Measurements from ENCODE around the gene PDE4D.

The PDE4D gene

GRCh38 chr5:59089767-59090166 is 803.8 kb downstream of the PDE4D start:
- Histone ChIP-seq H3K4me1 (ENCODE audit: control insufficient read depth, insufficient read depth, low read length) (peaks cover 3% of the 10 kb centered on the region), H3K9me3 (ENCODE audit: control insufficient read depth, insufficient read depth, low read length) (no peaks in the 10 kb centered on the region), H3K27me3 (ENCODE audit: control insufficient read depth, insufficient read depth, low read length) (no peaks in the 10 kb centered on the region), H3K4me3 (ENCODE audit: low read depth, low read length) (no peak overlapping the region), H3K36me3 (ENCODE audit: control insufficient read depth, insufficient read depth, low read length) (no peaks in the 10 kb centered on the region), H3K9ac (ENCODE audit: low read depth, low read length) (no peak overlapping the region)

DNA sequence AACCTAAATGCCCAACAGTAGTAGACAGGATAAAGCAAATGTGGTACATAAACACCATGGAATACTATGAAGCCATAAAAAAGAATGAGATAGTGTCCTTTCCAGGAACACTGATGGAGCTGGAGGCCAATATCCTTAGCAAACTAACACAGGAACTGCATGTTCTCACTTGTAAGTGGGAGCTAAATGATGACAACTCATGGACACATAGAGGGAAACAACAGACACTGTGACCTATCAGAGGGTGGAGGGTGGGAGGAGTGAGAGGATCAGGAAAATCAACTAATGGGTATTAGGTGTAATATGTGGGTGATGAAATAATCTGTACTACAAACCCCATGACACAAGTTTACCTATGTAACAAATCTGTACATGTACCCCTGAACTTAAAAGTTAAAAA is 805.0 kb downstream of the PDE4D start:
- Histone ChIP-seq H3K36me3 (ENCODE audit: control insufficient read depth, insufficient read depth, low read length) (no peaks in the 10 kb centered on the region), H3K9ac (ENCODE audit: low read depth, low read length) (no peak overlapping the region), H3K27me3 (ENCODE audit: control insufficient read depth, insufficient read depth, low read length) (no peaks in the 10 kb centered on the region), H3K4me3 (ENCODE audit: low read depth, low read length) (no peak overlapping the region), H3K9me3 (ENCODE audit: control insufficient read depth, insufficient read depth, low read length) (no peaks in the 10 kb centered on the region), H3K4me1 (ENCODE audit: control insufficient read depth, insufficient read depth, low read length) (peaks cover 3% of the 10 kb centered on the region)

GRCh38 chr5:59086024-59086423 is 807.5 kb downstream of the PDE4D start:
- no peaks in the 10 kb centered on the region for H3K27me3 ChIP-seq (ENCODE audit: control insufficient read depth, insufficient read depth, low read length)
- H3K4me1 ChIP-seq (ENCODE audit: control insufficient read depth, insufficient read depth, low read length) = no peaks in the 10 kb centered on the region
- H3K4me3 ChIP-seq (ENCODE audit: low read depth, low read length) = no peak overlapping the region
- no peaks in the 10 kb centered on the region for H3K9me3 ChIP-seq (ENCODE audit: control insufficient read depth, insufficient read depth, low read length)
- H3K9ac ChIP-seq (ENCODE audit: low read depth, low read length) = no peak overlapping the region
- H3K36me3 ChIP-seq (ENCODE audit: control insufficient read depth, insufficient read depth, low read length) = no peaks in the 10 kb centered on the region

DNA sequence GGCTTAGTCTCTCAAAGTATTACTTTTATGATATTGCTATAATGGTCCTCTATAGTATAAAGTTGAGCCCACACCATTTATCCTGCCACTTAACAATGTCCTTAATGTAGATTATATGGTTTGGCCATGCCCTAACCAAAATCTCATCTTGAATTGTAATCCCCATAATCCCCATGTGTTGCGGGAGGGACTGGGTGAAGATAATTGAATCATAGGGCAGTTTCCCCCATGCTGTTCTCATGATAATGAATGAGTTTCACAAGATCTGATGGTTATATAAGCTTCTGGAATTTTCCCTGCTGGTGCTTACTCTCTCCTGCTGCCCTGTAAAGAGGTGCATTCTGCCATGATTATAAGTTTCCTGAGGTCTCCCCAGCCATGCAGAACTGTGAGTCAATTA is 811.8 kb downstream of the PDE4D start:
- Histone ChIP-seq H3K9me3 (ENCODE audit: control insufficient read depth, insufficient read depth, low read length) (no peaks in the 10 kb centered on the region), H3K36me3 (ENCODE audit: control insufficient read depth, insufficient read depth, low read length) (no peaks in the 10 kb centered on the region), H3K4me3 (ENCODE audit: low read depth, low read length) (no peak overlapping the region), H3K9ac (ENCODE audit: low read depth, low read length) (no peak overlapping the region), H3K4me1 (ENCODE audit: control insufficient read depth, insufficient read depth, low read length) (no peaks in the 10 kb centered on the region), H3K27me3 (ENCODE audit: control insufficient read depth, insufficient read depth, low read length) (no peaks in the 10 kb centered on the region)

GRCh38 chr5:59079622-59080620 is 813.6 kb downstream of the PDE4D start:
- Histone ChIP-seq H3K4me3 (ENCODE audit: low read depth, low read length) (no peak overlapping the region), H3K36me3 (ENCODE audit: control insufficient read depth, insufficient read depth, low read length) (no peaks in the 10 kb centered on the region), H3K9me3 (ENCODE audit: control insufficient read depth, insufficient read depth, low read length) (no peaks in the 10 kb centered on the region)

GRCh38 chr5:59071755-59072549 is 821.6 kb downstream of the PDE4D start:
- Histone ChIP-seq H3K4me1 (ENCODE audit: control insufficient read depth, insufficient read depth, low read length) (no peaks in the 10 kb centered on the region), H3K9me3 (ENCODE audit: control insufficient read depth, insufficient read depth, low read length) (no peaks in the 10 kb centered on the region), H3K9ac (ENCODE audit: low read depth, low read length) (no peak overlapping the region), H3K4me3 (ENCODE audit: low read depth, low read length) (no peak overlapping the region), H3K27me3 (ENCODE audit: control insufficient read depth, insufficient read depth, low read length) (no peaks in the 10 kb centered on the region), H3K36me3 (ENCODE audit: control insufficient read depth, insufficient read depth, low read length) (no peaks in the 10 kb centered on the region)

More at GRCh38 chr5:59079622-59080620, 813.6 kb downstream of the PDE4D start:
- no peaks in the 10 kb centered on the region for H3K27me3 ChIP-seq (ENCODE audit: control insufficient read depth, insufficient read depth, low read length)
- no peaks in the 10 kb centered on the region for H3K4me1 ChIP-seq (ENCODE audit: control insufficient read depth, insufficient read depth, low read length)
- H3K9ac ChIP-seq (ENCODE audit: low read depth, low read length) = no peak overlapping the region

- Histone ChIP-seq H3K27me3 (ENCODE audit: control insufficient read depth, insufficient read depth, low read length) (no peaks in the 10 kb centered on the region), H3K4me1 (ENCODE audit: control insufficient read depth, insufficient read depth, low read length) (no peaks in the 10 kb centered on the region), H3K4me3 (ENCODE audit: low read depth, low read length) (no peak overlapping the region), H3K9me3 (ENCODE audit: control insufficient read depth, insufficient read depth, low read length) (no peaks in the 10 kb centered on the region), H3K36me3 (ENCODE audit: control insufficient read depth, insufficient read depth, low read length) (no peaks in the 10 kb centered on the region), H3K9ac (ENCODE audit: low read depth, low read length) (no peak overlapping the region)
Observed at GRCh38 chr5:59069438-59070079, 824.0 kb downstream of the PDE4D start.

GRCh38 chr5:59067956-59068656 is 825.4 kb downstream of the PDE4D start:
- Histone ChIP-seq H3K4me1 (ENCODE audit: control insufficient read depth, insufficient read depth, low read length) (peaks cover 2% of the 10 kb centered on the region), H3K27me3 (ENCODE audit: control insufficient read depth, insufficient read depth, low read length) (no peaks in the 10 kb centered on the region), H3K4me3 (ENCODE audit: low read depth, low read length) (no peak overlapping the region)

GRCh38 chr5:59066367-59067163 is 827.0 kb downstream of the PDE4D start:
- H3K36me3 ChIP-seq (ENCODE audit: control insufficient read depth, insufficient read depth, low read length) = no peaks in the 10 kb centered on the region
- no peak overlapping the region for H3K9ac ChIP-seq (ENCODE audit: low read depth, low read length)
- peaks cover 2% of the 10 kb centered on the region for H3K4me1 ChIP-seq (ENCODE audit: control insufficient read depth, insufficient read depth, low read length)
- H3K9me3 ChIP-seq (ENCODE audit: control insufficient read depth, insufficient read depth, low read length) = no peaks in the 10 kb centered on the region
- no peaks in the 10 kb centered on the region for H3K27me3 ChIP-seq (ENCODE audit: control insufficient read depth, insufficient read depth, low read length)
- H3K4me3 ChIP-seq (ENCODE audit: low read depth, low read length) = no peak overlapping the region

More at GRCh38 chr5:59067956-59068656, 825.4 kb downstream of the PDE4D start:
- H3K9me3 ChIP-seq (ENCODE audit: control insufficient read depth, insufficient read depth, low read length) = no peaks in the 10 kb centered on the region
- no peak overlapping the region for H3K9ac ChIP-seq (ENCODE audit: low read depth, low read length)
- no peaks in the 10 kb centered on the region for H3K36me3 ChIP-seq (ENCODE audit: control insufficient read depth, insufficient read depth, low read length)

DNA sequence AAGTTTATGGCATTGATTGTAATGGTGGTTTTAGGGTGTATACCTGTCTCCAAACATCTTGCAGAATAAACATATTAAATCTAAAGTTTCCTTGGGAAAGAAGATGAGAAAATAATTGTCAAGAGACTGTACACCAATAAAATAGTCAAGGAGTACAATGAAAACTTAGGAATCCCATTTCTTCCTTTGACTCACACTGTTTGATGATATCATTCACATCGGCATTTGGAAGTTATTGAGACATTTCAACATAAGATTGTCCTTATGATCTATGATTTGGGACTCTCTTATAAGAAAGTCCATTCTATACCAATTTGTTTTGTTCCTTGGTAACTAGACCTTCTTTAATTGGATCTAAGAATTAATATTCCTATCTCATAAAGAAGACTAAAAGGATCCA is 828.0 kb downstream of the PDE4D start:
- H3K9me3 ChIP-seq (ENCODE audit: control insufficient read depth, insufficient read depth, low read length) = no peaks in the 10 kb centered on the region
- peaks cover 2% of the 10 kb centered on the region for H3K4me1 ChIP-seq (ENCODE audit: control insufficient read depth, insufficient read depth, low read length)
- no peaks in the 10 kb centered on the region for H3K36me3 ChIP-seq (ENCODE audit: control insufficient read depth, insufficient read depth, low read length)
- H3K9ac ChIP-seq (ENCODE audit: low read depth, low read length) = no peak overlapping the region
- no peaks in the 10 kb centered on the region for H3K27me3 ChIP-seq (ENCODE audit: control insufficient read depth, insufficient read depth, low read length)
- no peak overlapping the region for H3K4me3 ChIP-seq (ENCODE audit: low read depth, low read length)
